SK-N-SH (cell line): ENCODE measurements around the gene LGALS13. TPM values are rescaled to one million over a fixed set of nuclear protein-coding genes. Genes with fewer than 3 reads are reported as not detected.

Experiments used
- CTCF ChIA-PET: fragments of 300-600, 350-600 bp; formaldehyde crosslinking; extraction: SDS; loops from one replicate; lab custom pipeline; 2021; lab: Yijun Ruan, JAX
- POLR2A ChIA-PET: fragments of 350-600 bp; sonication (Branson Sonifier 250); formaldehyde crosslinking; extraction: SDS; loops from one replicate; lab custom pipeline; 2020; ENCODE audit warnings: antibody characterized with exemption, inconsistent platforms; lab: Yijun Ruan, JAX
- DNase-seq: peaks from one replicate; pipeline ENCODE4 v3.0.0; 2012
- H2AFZ ChIP-seq: fragments of 200-600 bp; sonication (generic); 2 replicates; pipeline ENCODE4 v1.8.1; 2016; ENCODE audit warnings: antibody characterized with exemption, mild to moderate bottlenecking, low read depth
- H3F3A ChIP-seq: fragments of 200-600 bp; sonication (generic); replicated peaks from 2 replicates; pipeline ENCODE3; 2016; ENCODE audit warnings: antibody characterized with exemption, mild to moderate bottlenecking; ENCODE audit not compliant: insufficient read depth
- H3K27ac ChIP-seq, 2 experiments: fragments of 200-500 bp in 1 of 2; fragments of 200-600 bp in 1 of 2; sonication (Bioruptor generic) in 1 of 2; sonication (generic), shearing (Covaris generic) in 1 of 2; 2 replicates each; pipeline versions ENCODE4 v1.5.1 to v1.6.1; 2014 to 2016; ENCODE audit warnings: low read depth in 2 of 2, inconsistent platforms in 1 of 2, low read length in 1 of 2, mild to moderate bottlenecking in 1 of 2, mixed read lengths in 1 of 2
- H3K27me3 ChIP-seq: fragments of 200-600 bp; sonication (generic), shearing (Covaris generic); 2 replicates; pipeline ENCODE4 v1.6.1; 2016; ENCODE audit warnings: mixed run types; ENCODE audit not compliant: insufficient read depth
- H3K36me3 ChIP-seq, 2 experiments: fragments of 200-500 bp in 1 of 2; fragments of 200-600 bp in 1 of 2; sonication (Bioruptor generic) in 1 of 2; sonication (generic) in 1 of 2; replicated peaks in 1 of 2; 2 replicates each; pipeline versions ENCODE3 to v1.5.1; 2014 to 2016; ENCODE audit warnings: low read length in 1 of 2, mild to moderate bottlenecking in 1 of 2; ENCODE audit not compliant: insufficient read depth in 2 of 2, control insufficient read depth in 1 of 2
- H3K4me1 ChIP-seq, 2 experiments: fragments of 200-500 bp in 1 of 2; fragments of 200-600 bp in 1 of 2; sonication (Bioruptor generic) in 1 of 2; sonication (generic), shearing (Covaris generic) in 1 of 2; 2 replicates each; pipeline versions ENCODE4 v1.5.1 to v1.6.1; 2014 to 2016; ENCODE audit warnings: low read depth in 1 of 2, low read length in 1 of 2, mixed run types in 1 of 2; ENCODE audit not compliant: insufficient read depth in 2 of 2, control insufficient read depth in 1 of 2
- H3K4me2 ChIP-seq: fragments of 200-600 bp; sonication (generic), shearing (Covaris generic); 2 replicates; pipeline ENCODE4 v1.6.1; 2017; ENCODE audit warnings: mixed run types
- H3K4me3 ChIP-seq, 2 experiments: fragments of 200-500 bp in 1 of 2; fragments of 200-600 bp in 1 of 2; sonication (Bioruptor generic) in 1 of 2; sonication (generic), shearing (Covaris generic) in 1 of 2; 2 replicates each; pipeline versions ENCODE4 v1.5.1 to v1.8.1; 2014 to 2016; ENCODE audit warnings: low read depth in 2 of 2, inconsistent platforms in 1 of 2, low read length in 1 of 2, mild to moderate bottlenecking in 1 of 2, mixed read lengths in 1 of 2, moderate library complexity in 1 of 2
- H3K79me2 ChIP-seq: fragments of 200-600 bp; sonication (generic); 2 replicates; pipeline ENCODE4 v1.8.1; 2017; ENCODE audit warnings: mild to moderate bottlenecking; ENCODE audit not compliant: insufficient read depth
- H3K9ac ChIP-seq: fragments of 200-600 bp; sonication (generic); 2 replicates; pipeline ENCODE4 v1.6.1; 2017; ENCODE audit warnings: mixed run types
- H3K9me2 ChIP-seq: fragments of 200-600 bp; sonication (generic); 2 replicates; pipeline ENCODE4 v1.6.1; 2017; ENCODE audit warnings: mixed run types
- H3K9me3 ChIP-seq: fragments of 200-600 bp; sonication (generic); 2 replicates; pipeline ENCODE4 v1.6.1; 2017; ENCODE audit warnings: mixed run types, mild to moderate bottlenecking, moderate library complexity
- H4K20me1 ChIP-seq: fragments of 200-600 bp; sonication (generic); 2 replicates; pipeline ENCODE4 v1.6.1; 2017; ENCODE audit warnings: mild to moderate bottlenecking, mixed run types; ENCODE audit not compliant: insufficient read depth
- CHD2 ChIP-seq: fragments of 150-350 bp; IDR thresholded peaks from 2 replicates; pipeline ENCODE4 v1.6.1; 2018; ENCODE audit warnings: low read length; ENCODE audit not compliant: partially characterized antibody
- ELF1 ChIP-seq: IDR thresholded peaks from 2 replicates; pipeline ENCODE4 v1.4.0; 2012
- IRF3 ChIP-seq: fragments of 150-350 bp; IDR thresholded peaks from 2 replicates; pipeline ENCODE4 v1.6.1; 2016; ENCODE audit warnings: mild to moderate bottlenecking, low read depth, low read length
- NRF1 ChIP-seq: IDR thresholded peaks from 2 replicates; pipeline ENCODE4 v1.6.1; 2012; ENCODE audit warnings: low read depth, mild to moderate bottlenecking, low read length
- PBX3 ChIP-seq: IDR thresholded peaks from 2 replicates; pipeline ENCODE4; 2012
- POLR2AphosphoS5 ChIP-seq: IDR thresholded peaks from 2 replicates; pipeline ENCODE4 v1.6.1; 2012; ENCODE audit warnings: low read depth, low read length
- RAD21 ChIP-seq: IDR thresholded peaks from 2 replicates; pipeline ENCODE4 v1.6.1; 2012; ENCODE audit warnings: mild to moderate bottlenecking, low read length
- RCOR1 ChIP-seq: fragments of 150-350 bp; IDR thresholded peaks from 2 replicates; pipeline ENCODE4 v1.6.1; 2017; ENCODE audit warnings: antibody characterized with exemption, low read length
- RFX5 ChIP-seq: IDR thresholded peaks from 2 replicates; pipeline ENCODE4 v1.6.1; 2012; ENCODE audit warnings: mild to moderate bottlenecking, improper control_type of control experiment, low read length
- RXRA ChIP-seq: IDR thresholded peaks from 2 replicates; pipeline ENCODE4 v1.4.0; 2012; ENCODE audit warnings: low read depth, mild to moderate bottlenecking, borderline replicate concordance
- SIN3A ChIP-seq: IDR thresholded peaks from 2 replicates; pipeline ENCODE4 v1.6.1; 2012; ENCODE audit warnings: low read depth, mild to moderate bottlenecking, low read length, moderate library complexity, borderline replicate concordance
- TAF1 ChIP-seq: IDR thresholded peaks from 2 replicates; pipeline ENCODE4 v1.6.1; 2012; ENCODE audit warnings: low read depth, mild to moderate bottlenecking, low read length, moderate library complexity, borderline replicate concordance
- TCF12 ChIP-seq: IDR thresholded peaks from 2 replicates; pipeline ENCODE4 v1.4.0; 2012
- TEAD4 ChIP-seq: IDR thresholded peaks from 2 replicates; pipeline ENCODE4 v1.4.0; 2012; ENCODE audit warnings: mild to moderate bottlenecking, borderline replicate concordance; ENCODE audit not compliant: insufficient read depth
- USF1 ChIP-seq: IDR thresholded peaks from 2 replicates; pipeline ENCODE4 v1.4.0; 2012; ENCODE audit warnings: low read depth, borderline replicate concordance
- ZBTB33 ChIP-seq: IDR thresholded peaks from 2 replicates; pipeline ENCODE4 v1.4.0; 2012; ENCODE audit warnings: low read depth, borderline replicate concordance
- WGBS: methylation state at CpG from one replicate; pipeline ENCODE4 v1.1.6; 2017; ENCODE audit warnings: low lambda C conversion rate; 5-methylcytosine and 5-hydroxymethylcytosine counted together
- polyA plus RNA-seq, 3 experiments: library from polyadenylated mRNA; depleted of rRNA; stranded (reverse); fragments of >200 nt; gene quantifications; 2 replicates each; pipeline ENCODE4 v1.2.3, GENCODE V29; 2012

LGALS13 gene
- polyA plus RNA-seq, 1 of the 3 experiments (the other 2 are of a cell fraction): not detected

GRCh38 chr19:39553082-39553652 lies 49.2 kb upstream of the LGALS13 start:
- TF ChIP-seq RCOR1 (no peak), RAD21 (no peak), IRF3 (no peak), RFX5 (no peak), TAF1 (no peak), NRF1 (no peak), POLR2AphosphoS5 (no peak), PBX3 (no peak), ZBTB33 (no peak), CHD2 (no peak), TCF12 (no peak), USF1 (no peak), TEAD4 (no peak), RXRA (no peak), SIN3A (no peak), ELF1 (no peak)
- peaks cover 26% of the 10 kb centered on the region; the same call in 1 of the 2 replicates for H3K27me3 ChIP-seq
- no peak overlapping the region for H3K4me3 ChIP-seq
- H3K79me2 ChIP-seq: no peaks in the 10 kb centered on the region
- no peaks in the 10 kb centered on the region for H3K36me3 ChIP-seq
- no peak for DNase-seq
- H2AFZ ChIP-seq: no peak overlapping the region
- H3F3A ChIP-seq: no peaks in the 10 kb centered on the region
- POLR2A ChIA-PET: no interaction called here
- no peaks in the 10 kb centered on the region for H3K9me3 ChIP-seq
- peaks cover 0 to 3% of the 10 kb centered on the region in 2 experiments; a peak in 1 of 4 replicates for H3K4me1 ChIP-seq
- H3K9ac ChIP-seq: no peak overlapping the region
- 39% methylated on average over 7 of the region's 7 CpGs for WGBS
- no peak overlapping the region for H3K4me2 ChIP-seq
- CTCF ChIA-PET: interaction anchor here (0.9 to 2.8 kb wide), 6 partner anchors 8 to 219 kb away, joined by 3 to 16 read pairs (median 4); partner anchors contain the start of gene EID2B
- no peak overlapping the region for H3K27ac ChIP-seq
- no peaks in the 10 kb centered on the region for H4K20me1 ChIP-seq
- no peaks in the 10 kb centered on the region for H3K9me2 ChIP-seq
